ENCODE data around the gene ZNF169.

ZNF169 gene

GRCh38 chr9:94270009-94270408 lies 10.9 kb downstream of the ZNF169 start:
- H3K27ac ChIP-seq: no peak overlapping the region
- no peak for TF ChIP-seq CTCF (conservative IDR thresholded peaks at IDR 0.05)

- H3K27ac ChIP-seq: peak overlapping the region; percentile 48; the same call in 1 of the 2 replicates
These were observed 17.9 kb downstream of the ZNF169 start for GRCh38 chr9:94277029-94277428.

- no peak overlapping the region for H3K27ac ChIP-seq
These were observed 18.9 kb downstream of the ZNF169 start for GRCh38 chr9:94277885-94278536.

GRCh38 chr9:94280409-94280989 lies 21.4 kb downstream of the ZNF169 start:
- TF ChIP-seq CTCF (conservative IDR thresholded peaks at IDR 0.05): no peak
- no peak overlapping the region for H3K27ac ChIP-seq

More at GRCh38 chr9:94277885-94278536, 18.9 kb downstream of the ZNF169 start:
- TF ChIP-seq CTCF (conservative IDR thresholded peaks at IDR 0.05): no peak

GRCh38 chr9:94281101-94281500 lies 22.0 kb downstream of the ZNF169 start:
- no peak overlapping the region for H3K27ac ChIP-seq
- no peak for TF ChIP-seq CTCF (conservative IDR thresholded peaks at IDR 0.05)

- TF ChIP-seq CTCF (conservative IDR thresholded peaks at IDR 0.05): no peak
- H3K27ac ChIP-seq: no peak overlapping the region
These were observed 27.0 kb downstream of the ZNF169 start for GRCh38 chr9:94286116-94286515.

GRCh38 chr9:94287877-94288513 lies 28.9 kb downstream of the ZNF169 start:
- no peak for TF ChIP-seq CTCF (conservative IDR thresholded peaks at IDR 0.05)
- no peak overlapping the region for H3K27ac ChIP-seq

GRCh38 chr9:94289691-94290090 lies 30.6 kb downstream of the ZNF169 start:
- H3K27ac ChIP-seq: no peak overlapping the region
- no peak for TF ChIP-seq CTCF (conservative IDR thresholded peaks at IDR 0.05)

Data from VCaP (cell line).